GM12873 (cell line): Measurements from ENCODE around the gene ABHD14A.

Source experiments
- CTCF ChIP-seq: IDR thresholded peaks from 2 replicates; pipeline ENCODE4 v1.5.1; 2012; ENCODE audit warnings: low read depth, mild to moderate bottlenecking, moderate library complexity, low read length, control low read depth; ENCODE audit not compliant: insufficient read depth; ENCODE audit errors: missing control alignments

The ABHD14A gene

GRCh38 chr3:51974963-51975851 lies at the start of gene ABHD14A:
Gene ABHD14A (plus strand): TSS chr3:51975064. CDS start chr3:51975136, 72 bp downstream.
- no peak for TF ChIP-seq CTCF

- TF ChIP-seq CTCF, result no peak
Measured at GRCh38 chr3:51927061-51927977, 47.5 kb upstream of the ABHD14A start.

- no peak for TF ChIP-seq CTCF
Measured at GRCh38 chr3:51928438-51928837, 46.4 kb upstream of the ABHD14A start.

- no peak for TF ChIP-seq CTCF
Measured at GRCh38 chr3:51929420-51930003, 45.4 kb upstream of the ABHD14A start.

GRCh38 chr3:51930439-51930838 lies 44.4 kb upstream of the ABHD14A start:
- no peak for TF ChIP-seq CTCF

GRCh38 chr3:51931756-51932155 lies 43.1 kb upstream of the ABHD14A start:
- TF ChIP-seq CTCF, result no peak
